CD14-positive monocyte (primary cell): Measurements from ENCODE around the gene PTCH2. TPM values are rescaled to one million over a fixed set of nuclear protein-coding genes. Genes with fewer than 3 reads are reported as not detected.

Source experiments
- DNase-seq, 3 donors: peaks; one replicate each; pipeline ENCODE4 v3.0.0-alpha.2; 2011 to 2022
- H2AFZ ChIP-seq: 2 replicates; pipeline ENCODE4 v1.6.0; 2012; ENCODE audit warnings: mild to moderate bottlenecking, low read depth, low read length, inconsistent platforms; ENCODE audit not compliant: insufficient read depth, poor library complexity, severe bottlenecking
- H3K27ac ChIP-seq, 2 donors: 1 replicate in 1 of 2; 2 replicates in 1 of 2; pipeline ENCODE4 v1.5.1; 2012 to 2013; ENCODE audit warnings: low read length in 2 of 2, control low read depth in 1 of 2, inconsistent platforms in 1 of 2, low read depth in 1 of 2, mild to moderate bottlenecking in 1 of 2
- H3K27me3 ChIP-seq, 2 donors: one replicate each; pipeline versions ENCODE4 v1.6.0 to v1.6.1; 2011 to 2013; ENCODE audit warnings: low read length in 2 of 2; ENCODE audit not compliant: control insufficient read depth in 2 of 2, insufficient read depth in 2 of 2
- H3K36me3 ChIP-seq, 2 donors: replicated peaks in 1 of 2; 1 replicate in 1 of 2; 2 replicates in 1 of 2; pipeline versions ENCODE4 v1.5.1 to v1.6.1; 2012 to 2013; ENCODE audit warnings: low read length in 2 of 2, control low read depth in 1 of 2, inconsistent platforms in 1 of 2, mild to moderate bottlenecking in 1 of 2; ENCODE audit not compliant: insufficient read depth in 2 of 2, control insufficient read depth in 1 of 2
- H3K4me1 ChIP-seq, 2 donors: 1 replicate in 1 of 2; 2 replicates in 1 of 2; pipeline versions ENCODE4 v1.5.1 to v1.6.1; 2012 to 2013; ENCODE audit warnings: low read length in 2 of 2, control low read depth in 1 of 2, inconsistent platforms in 1 of 2, mild to moderate bottlenecking in 1 of 2, moderate library complexity in 1 of 2; ENCODE audit not compliant: insufficient read depth in 2 of 2, control insufficient read depth in 1 of 2
- H3K4me2 ChIP-seq: replicated peaks from 2 replicates; pipeline ENCODE3; 2012; ENCODE audit warnings: low read length, moderate library complexity, mild to moderate bottlenecking; ENCODE audit not compliant: poor library complexity, severe bottlenecking; ENCODE audit errors: extremely low read depth
- H3K4me3 ChIP-seq, 3 experiments: fragments of 200-600 bp in 1 of 3; sonication (generic) in 1 of 3; replicated peaks in 1 of 3; 1 replicate in 2 of 3; 2 replicates in 1 of 3; pipeline ENCODE4 v1.5.1; 2011 to 2013; ENCODE audit warnings: low read length in 3 of 3, mild to moderate bottlenecking in 3 of 3, control low read depth in 2 of 3, low read depth in 2 of 3, inconsistent platforms in 1 of 3, moderate library complexity in 1 of 3
- H3K79me2 ChIP-seq: 2 replicates; pipeline ENCODE4 v1.6.0; 2012; ENCODE audit warnings: mild to moderate bottlenecking, control low read depth, inconsistent platforms, low read length, moderate library complexity; ENCODE audit not compliant: insufficient read depth
- H3K9ac ChIP-seq: 2 replicates; pipeline ENCODE4 v1.6.0; 2017; ENCODE audit warnings: low read length, mild to moderate bottlenecking; ENCODE audit not compliant: insufficient read depth, poor library complexity, severe bottlenecking
- H3K9me3 ChIP-seq, 2 donors: replicated peaks in 1 of 2; 1 replicate in 1 of 2; 2 replicates in 1 of 2; pipeline versions ENCODE4 v1.5.1 to v1.6.1; 2012 to 2013; ENCODE audit warnings: low read length in 2 of 2, control low read depth in 1 of 2; ENCODE audit not compliant: control insufficient read depth in 1 of 2, insufficient read depth in 1 of 2
- H4K20me1 ChIP-seq: 2 replicates; pipeline ENCODE4 v1.6.0; 2012; ENCODE audit warnings: mild to moderate bottlenecking, low read length, control low read depth, moderate library complexity; ENCODE audit not compliant: insufficient read depth
- H3K27ac Mint-ChIP-seq, 7 donors: one replicate each; pipeline ENCODE4 v1.8.0; 2020; ENCODE audit warnings: mild to moderate bottlenecking in 7 of 7, mixed read lengths in 7 of 7, moderate library complexity in 6 of 7, inconsistent platforms in 2 of 7
- H3K27me3 Mint-ChIP-seq, 3 donors: one replicate each; pipeline ENCODE4 v1.8.0; 2021 to 2022; ENCODE audit warnings: low read depth in 3 of 3, mild to moderate bottlenecking in 3 of 3, mixed read lengths in 3 of 3, moderate library complexity in 3 of 3, inconsistent platforms in 1 of 3
- H3K36me3 Mint-ChIP-seq, 2 donors: one replicate each; pipeline ENCODE4 v1.8.0; 2020; ENCODE audit warnings: mixed read lengths in 2 of 2, inconsistent platforms in 1 of 2, mild to moderate bottlenecking in 1 of 2
- H3K4me1 Mint-ChIP-seq: one replicate; pipeline ENCODE4 v1.8.0; 2020; ENCODE audit warnings: mild to moderate bottlenecking, mixed read lengths
- H3K4me3 Mint-ChIP-seq, 2 donors: one replicate each; pipeline ENCODE4 v1.8.0; 2020; ENCODE audit warnings: mild to moderate bottlenecking in 2 of 2, mixed read lengths in 2 of 2, moderate library complexity in 1 of 2
- H3K9me3 Mint-ChIP-seq, 7 donors: one replicate each; pipeline ENCODE4 v1.8.0; 2020 to 2022; ENCODE audit warnings: mixed read lengths in 7 of 7, mild to moderate bottlenecking in 6 of 7, moderate library complexity in 6 of 7, inconsistent platforms in 2 of 7
- CTCF ChIP-seq: fragments of 200-600 bp; IDR thresholded peaks from one replicate; pipeline ENCODE4 v1.8.0; 2022; ENCODE audit warnings: antibody characterized with exemption, mild to moderate bottlenecking
- WGBS: methylation state at CpG from one replicate; pipeline ENCODE4 v1.1.5; 2013; ENCODE audit warnings: missing lambda C conversion rate; ENCODE audit not compliant: insufficient coverage; 5-methylcytosine and 5-hydroxymethylcytosine counted together
- intact Hi-C, 2 donors: fragments of 100-400 bp; cut with micrococcal nuclease; formaldehyde crosslinking; loops; one replicate each; pipeline versions ENCODE4 v1.15.0 to v1.15.1; 2023
- polyA plus RNA-seq, 3 donors: library from polyadenylated mRNA; depleted of rRNA in 1 of 3; unstranded in 2 of 3; stranded (reverse) in 1 of 3; fragments of 300-500 nt in 2 of 3; fragments of >200 nt in 1 of 3; fragmentation: Illumina TruSeq in 2 of 3; gene quantifications; 1 replicate in 2 of 3; 2 replicates in 1 of 3; pipeline ENCODE4 v1.2.3, GENCODE V29; 2012 to 2021

PTCH2 gene
- polyA plus RNA-seq, 3 donors: 0.18 to 0.71 (median 0.22) TPM

- H3K4me1 ChIP-seq: peaks cover 23 to 31% of the 10 kb centered on the region in 2 donors
- DNase-seq: peak in 2 of 3 donors; percentile 24 to 61
- Mint-ChIP-seq H3K27me3 (peaks cover 0 to 2% (median 0%) of the 10 kb centered on the region in 3 donors), H3K4me1 (peaks cover 34% of the 10 kb centered on the region), H3K36me3 (peaks cover 38 to 47% of the 10 kb centered on the region in 2 donors), H3K9me3 (no peaks in the 10 kb centered on the region), H3K27ac (peak overlapping the region; percentile 92 to 100 (median 96)), H3K4me3 (peak overlapping the region; percentile 92 to 96)
- H3K36me3 ChIP-seq: peaks cover 32 to 47% of the 10 kb centered on the region in 2 donors
- peak overlapping the region; percentile 86 for H3K4me2 ChIP-seq
- H3K9me3 ChIP-seq: no peaks in the 10 kb centered on the region
- H3K27me3 ChIP-seq: no peaks in the 10 kb centered on the region
- no peak for TF ChIP-seq CTCF
- H3K9ac ChIP-seq: peak overlapping the region; percentile 90
- H4K20me1 ChIP-seq: peaks cover 43% of the 10 kb centered on the region
- 8% methylated on average over 25 of the region's 36 CpGs for WGBS
- H3K4me3 ChIP-seq: peak overlapping the region; percentile 81 to 90 (median 86)
- intact Hi-C loops: loop anchor here (2.0 to 10.0 kb wide), 5 partner anchors 34 to 526 kb away; partner anchors contain the start of genes EIF2B3 (in 1 of the 2) and RNU5D-1 (in 1 of the 2)
- H3K79me2 ChIP-seq: peaks cover 34% of the 10 kb centered on the region
- H2AFZ ChIP-seq: peak overlapping the region; percentile 88
- peak overlapping the region; percentile 86 to 93 for H3K27ac ChIP-seq
These were observed 66.9 kb downstream of the PTCH2 start for GRCh38 chr1:44775930-44776729.

GRCh38 chr1:44775078-44775929 lies 67.7 kb downstream of the PTCH2 start, which contains the start of gene RPS8:
RPS8 (plus strand) TSS chr1:44775540; CDS start chr1:44775597, 57 bp downstream.
- Histone ChIP-seq H2AFZ (peak within 1 kb of the TSS; percentile 88), H3K27me3 (no peaks in the 10 kb centered on the region), H3K9ac (peak within 1 kb of the TSS; percentile 90), H3K9me3 (no peaks in the 10 kb centered on the region), H3K4me3 (peak within 1 kb of the TSS; percentile 81 to 90 (median 86)), H3K36me3 (peaks cover 29 to 38% of the 10 kb centered on the region in 2 donors), H3K4me1 (peaks cover 23 to 31% of the 10 kb centered on the region in 2 donors), H3K27ac (peak within 1 kb of the TSS; percentile 86 to 93), H3K4me2 (peak within 1 kb of the TSS; percentile 86), H4K20me1 (peaks cover 37% of the 10 kb centered on the region), H3K79me2 (peaks cover 34% of the 10 kb centered on the region)
- Mint-ChIP-seq H3K4me3 (peak within 1 kb of the TSS; percentile 92 to 96), H3K27ac (peak within 1 kb of the TSS; percentile 96 to 100 (median 98)), H3K4me1 (peaks cover 34% of the 10 kb centered on the region), H3K9me3 (no peaks in the 10 kb centered on the region), H3K36me3 (peaks cover 31 to 39% of the 10 kb centered on the region in 2 donors), H3K27me3 (no peaks in the 10 kb centered on the region)
- under 1% methylated on average over 65 of the region's 65 CpGs for WGBS
- DNase-seq: peak; percentile 88 to 91 (median 90)
- intact Hi-C loops: loop anchor here (2.0 to 10.0 kb wide), 5 partner anchors 33 to 527 kb away; partner anchors contain the start of genes EIF2B3 (in 1 of the 2) and RNU5D-1 (in 1 of the 2)
- TF ChIP-seq CTCF: no peak
